Glutamatergic neuron (in vitro differentiated cells): Measurements from ENCODE around the gene GLYR1. TPM values are rescaled to one million over a fixed set of nuclear protein-coding genes. Genes with fewer than 3 reads are reported as not detected.

Source experiments
- DNase-seq: peaks from one replicate; pipeline ENCODE4 v3.0.0; 2022
- H3K27ac Mint-ChIP-seq: one replicate; pipeline ENCODE4 v1.8.0; 2020; ENCODE audit warnings: mild to moderate bottlenecking, mixed read lengths, inconsistent platforms; ENCODE audit not compliant: unreplicated experiment
- H3K27me3 Mint-ChIP-seq: one replicate; pipeline ENCODE4 v1.8.0; 2020; ENCODE audit warnings: mild to moderate bottlenecking, moderate library complexity, mixed read lengths, inconsistent platforms; ENCODE audit not compliant: unreplicated experiment
- H3K36me3 Mint-ChIP-seq: one replicate; pipeline ENCODE4 v1.8.0; 2020; ENCODE audit warnings: mild to moderate bottlenecking, mixed read lengths, inconsistent platforms; ENCODE audit not compliant: unreplicated experiment
- H3K4me1 Mint-ChIP-seq: one replicate; pipeline ENCODE4 v1.8.0; 2020; ENCODE audit warnings: mild to moderate bottlenecking, low read depth, mixed read lengths, inconsistent platforms; ENCODE audit not compliant: unreplicated experiment
- H3K4me3 Mint-ChIP-seq: one replicate; pipeline ENCODE4 v1.8.0; 2020; ENCODE audit warnings: mild to moderate bottlenecking, mixed read lengths, inconsistent platforms; ENCODE audit not compliant: unreplicated experiment
- H3K9me3 Mint-ChIP-seq: one replicate; pipeline ENCODE4 v1.8.0; 2020; ENCODE audit warnings: mild to moderate bottlenecking, moderate library complexity, mixed read lengths, inconsistent platforms; ENCODE audit not compliant: unreplicated experiment
- CTCF ChIP-seq: fragments of 200-600 bp; sonication (generic); IDR thresholded peaks from one replicate; pipeline ENCODE4 v1.5.0; 2021; ENCODE audit not compliant: partially characterized antibody, unreplicated experiment
- total RNA-seq: library from RNA; stranded (reverse); fragmentation: NEBNext Ultra II Directional; extraction: Animal tissue kit (Norgen Biotek cat#: 25700); gene quantifications from one replicate; pipeline ENCODE4 v1.2.1, GENCODE V29; 2021; ENCODE audit not compliant: unreplicated experiment

Gene GLYR1
- total RNA-seq, 1 donor from 2014 or later: 133 TPM

DNA sequence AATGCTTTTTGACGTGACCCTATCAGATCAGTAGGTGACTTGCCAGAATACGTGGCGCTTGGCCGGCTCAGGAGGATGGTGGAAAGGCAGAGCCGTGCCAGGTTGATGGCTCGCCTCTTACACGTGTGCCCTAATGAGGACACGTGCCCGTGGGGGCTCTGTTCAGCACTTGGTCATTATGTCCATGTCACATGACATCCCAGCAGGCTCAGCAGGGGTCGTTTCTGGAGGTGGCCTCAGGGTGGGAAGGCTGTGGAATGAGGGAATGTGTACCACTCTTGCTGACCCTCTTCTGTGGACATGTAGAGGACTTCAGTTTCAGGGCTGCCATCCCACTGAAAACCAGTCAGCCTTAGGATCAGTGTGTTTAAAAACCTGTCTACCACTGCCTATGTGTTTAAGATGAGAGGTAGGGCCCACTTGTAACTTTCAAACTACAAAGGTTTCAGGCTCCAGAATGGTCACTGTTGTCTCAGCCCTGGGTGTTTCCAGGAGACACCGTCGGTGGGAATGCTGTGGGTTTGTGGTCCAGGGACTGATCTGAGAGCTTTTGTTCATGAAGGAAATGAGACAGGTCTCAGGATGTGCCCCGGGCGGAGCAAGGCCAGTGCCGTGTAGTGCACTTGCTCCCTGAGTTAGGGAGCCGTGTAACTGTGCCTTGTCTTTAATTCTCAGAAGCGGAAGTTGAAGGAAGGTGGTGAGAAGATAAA is 12.3 kb upstream of the GLYR1 start:
- Mint-ChIP-seq H3K4me3 (no peak overlapping the region), H3K27ac (no peak overlapping the region), H3K36me3 (no peaks in the 10 kb centered on the region), H3K4me1 (no peaks in the 10 kb centered on the region), H3K9me3 (peaks cover 3% of the 10 kb centered on the region), H3K27me3 (no peaks in the 10 kb centered on the region)
- TF ChIP-seq CTCF: no peak
- DNase-seq: no peak

GRCh38 chr16:4855804-4856203 is 8.7 kb upstream of the GLYR1 start:
- Mint-ChIP-seq H3K9me3 (peaks cover 3% of the 10 kb centered on the region), H3K36me3 (no peaks in the 10 kb centered on the region), H3K4me3 (no peak overlapping the region), H3K27me3 (no peaks in the 10 kb centered on the region), H3K4me1 (no peaks in the 10 kb centered on the region), H3K27ac (no peak overlapping the region)
- DNase-seq: no peak
- TF ChIP-seq CTCF: no peak

DNA sequence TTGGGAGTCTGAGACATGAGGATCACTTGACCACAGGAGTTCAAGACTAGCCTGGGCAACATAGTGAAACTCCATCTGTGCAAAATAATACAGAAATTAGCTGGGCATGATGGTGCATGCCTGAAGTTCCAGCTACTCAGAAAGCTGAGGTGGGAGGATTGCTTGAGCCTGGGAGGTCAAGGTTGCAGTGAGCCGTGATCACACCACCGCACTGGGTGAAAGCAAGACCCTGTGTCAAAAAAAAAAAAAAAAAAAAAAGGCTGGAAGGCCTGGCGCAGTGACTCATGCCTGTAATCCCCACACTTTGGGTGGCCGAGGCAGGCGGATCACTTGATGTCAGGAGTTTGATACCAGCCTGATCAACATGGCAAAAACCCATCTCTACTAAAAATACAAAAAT is 8.3 kb upstream of the GLYR1 start:
- H3K4me1 Mint-ChIP-seq: no peaks in the 10 kb centered on the region
- DNase-seq: no peak
- no peaks in the 10 kb centered on the region for H3K27me3 Mint-ChIP-seq
- H3K36me3 Mint-ChIP-seq: no peaks in the 10 kb centered on the region
- H3K9me3 Mint-ChIP-seq: peaks cover 2% of the 10 kb centered on the region
- no peak overlapping the region for H3K4me3 Mint-ChIP-seq
- no peak overlapping the region for H3K27ac Mint-ChIP-seq
- no peak for TF ChIP-seq CTCF

DNA sequence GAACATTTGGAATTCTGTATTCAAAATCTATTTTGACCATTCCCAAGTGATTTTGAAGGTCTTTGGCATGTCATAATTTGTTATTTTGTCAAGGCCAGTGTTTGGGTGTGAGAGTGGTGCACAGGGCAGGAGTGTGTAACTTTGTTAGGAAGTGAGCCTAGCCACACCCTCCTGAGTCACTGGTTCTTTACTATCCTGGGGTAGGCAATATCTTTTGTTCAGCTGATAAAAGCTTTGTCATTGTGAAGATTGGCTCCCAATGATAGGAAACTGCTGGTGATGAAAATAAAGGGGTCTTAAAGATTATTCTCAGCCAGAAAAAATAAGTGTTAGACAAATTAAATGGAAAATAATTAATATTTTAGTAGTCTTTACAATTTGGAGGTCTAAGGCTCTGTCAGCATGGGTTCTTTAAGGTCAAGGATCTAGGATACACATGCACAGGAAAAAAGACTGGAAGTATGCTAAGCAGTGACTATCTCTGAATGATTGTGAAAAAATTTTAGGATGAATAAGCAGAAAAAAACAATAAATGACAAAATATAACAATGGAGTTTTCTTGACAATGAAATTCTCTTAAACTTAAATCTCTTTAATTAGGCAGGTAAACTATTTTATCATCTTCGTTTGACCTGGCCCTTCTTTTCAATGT is 5.3 kb upstream of the GLYR1 start:
- no peak for TF ChIP-seq CTCF
- Mint-ChIP-seq H3K9me3 (peaks cover 2% of the 10 kb centered on the region), H3K4me1 (peaks cover 10% of the 10 kb centered on the region), H3K27ac (no peak overlapping the region), H3K27me3 (no peaks in the 10 kb centered on the region), H3K36me3 (no peaks in the 10 kb centered on the region), H3K4me3 (no peak overlapping the region)
- DNase-seq: no peak

- no peak overlapping the region for H3K27ac Mint-ChIP-seq
- peaks cover 2% of the 10 kb centered on the region for H3K9me3 Mint-ChIP-seq
- H3K4me3 Mint-ChIP-seq: peak overlapping the region; percentile 45
- no peaks in the 10 kb centered on the region for H3K27me3 Mint-ChIP-seq
- H3K4me1 Mint-ChIP-seq: peaks cover 19% of the 10 kb centered on the region
- DNase-seq: no peak
- no peak for TF ChIP-seq CTCF
- no peaks in the 10 kb centered on the region for H3K36me3 Mint-ChIP-seq
These were observed 3.1 kb upstream of the GLYR1 start for GRCh38 chr16:4850211-4850610.
